Measurements from ENCODE around the gene ACTL6A. TPM values are rescaled to one million over a fixed set of nuclear protein-coding genes. Genes with fewer than 3 reads are reported as not detected.
"Not testable (repeated sequence)": the region's sequence is repeated elsewhere in the genome, so short reads cannot be mapped to it uniquely, and the experiment has no call there.

Gene ACTL6A
- total RNA-seq (2014; rRNA removed; shearing (Covaris generic)): 119 and 277 TPM in 2 replicates

DNA sequence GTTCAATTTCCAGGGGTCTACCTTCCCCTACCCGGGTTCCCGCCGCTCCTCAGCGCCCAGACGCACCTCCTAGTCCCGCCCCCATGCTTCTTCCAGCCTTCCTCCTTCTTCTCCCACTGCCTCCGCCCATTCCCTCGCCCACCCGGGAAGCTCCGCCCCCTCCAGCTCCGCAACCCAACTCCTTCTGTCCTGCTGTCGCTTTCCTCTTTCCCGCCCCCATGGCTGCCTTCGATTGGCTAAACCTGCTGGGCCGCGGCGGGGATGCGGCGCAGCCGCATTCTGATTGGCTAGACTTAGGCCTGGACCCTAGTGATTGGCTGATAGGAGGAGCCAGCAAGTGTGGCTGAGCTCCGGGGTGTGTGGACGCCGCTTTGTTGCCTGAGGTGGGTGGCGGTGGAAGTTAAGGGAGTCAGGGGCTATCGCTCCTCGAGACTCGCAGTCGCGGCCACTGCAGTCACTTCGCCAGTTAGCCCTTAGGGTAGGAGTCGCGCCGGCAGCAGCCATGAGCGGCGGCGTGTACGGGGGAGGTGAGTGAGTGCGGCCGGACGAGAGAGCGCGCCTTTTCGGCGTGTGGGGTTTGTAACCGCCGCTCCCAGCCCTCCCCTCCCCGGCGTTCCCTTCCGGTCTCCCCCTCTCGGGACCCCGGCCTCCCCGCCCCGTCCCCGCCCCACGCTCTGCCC lies at the start of gene ACTL6A:
Gene ACTL6A, plus strand, starts transcription at position 336 of the 680 bp plus-strand sequence. Its CDS starts 167 bp downstream, at position 503.
- no peaks in the 10 kb centered on the region for H3K36me3 ChIP-seq
- DNase-seq (ENCODE audit: low read depth in 1 of 2, low spot score in 2 of 2): peak; percentile 99 to 100
- no peaks in the 10 kb centered on the region for H3K27me3 ChIP-seq (replicated peaks)
- peaks cover 5% of the 10 kb centered on the region; the same call in 1 of the 2 replicates for H3K4me1 ChIP-seq (replicated peaks)
- H3K9me3 ChIP-seq (replicated peaks): no peaks in the 10 kb centered on the region
- H3K4me3 ChIP-seq: peak within 1 kb of the TSS; percentile 66
- H3K27ac ChIP-seq: peak within 1 kb of the TSS; percentile 91

DNA sequence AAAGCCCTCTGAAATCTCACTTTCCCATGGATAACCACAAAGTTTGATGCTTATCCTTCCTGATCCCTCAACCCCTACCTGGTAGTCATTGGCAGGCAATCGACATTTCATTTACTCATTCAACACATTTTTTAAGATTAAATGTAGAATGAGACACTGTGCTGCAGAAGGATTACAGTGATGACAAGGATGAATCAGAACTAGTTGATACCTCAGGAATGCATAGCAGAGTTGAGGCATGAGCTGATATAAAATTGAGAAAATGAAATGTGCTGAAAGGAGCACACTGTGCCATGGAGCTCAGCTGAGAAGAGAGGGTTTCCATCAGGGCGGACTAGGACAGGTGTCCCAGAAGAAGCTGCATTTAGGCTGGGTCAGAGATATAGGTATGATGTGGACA lies 48.9 kb upstream of the ACTL6A start:
- Histone ChIP-seq H3K4me1 (replicated peaks) (no peaks in the 10 kb centered on the region), H3K27ac (no peak overlapping the region), H3K9me3 (replicated peaks) (no peaks in the 10 kb centered on the region), H3K4me3 (no peak overlapping the region), H3K36me3 (no peaks in the 10 kb centered on the region), H3K27me3 (replicated peaks) (no peaks in the 10 kb centered on the region)
- DNase-seq (ENCODE audit: low read depth in 1 of 2, low spot score in 2 of 2): no peak

DNA sequence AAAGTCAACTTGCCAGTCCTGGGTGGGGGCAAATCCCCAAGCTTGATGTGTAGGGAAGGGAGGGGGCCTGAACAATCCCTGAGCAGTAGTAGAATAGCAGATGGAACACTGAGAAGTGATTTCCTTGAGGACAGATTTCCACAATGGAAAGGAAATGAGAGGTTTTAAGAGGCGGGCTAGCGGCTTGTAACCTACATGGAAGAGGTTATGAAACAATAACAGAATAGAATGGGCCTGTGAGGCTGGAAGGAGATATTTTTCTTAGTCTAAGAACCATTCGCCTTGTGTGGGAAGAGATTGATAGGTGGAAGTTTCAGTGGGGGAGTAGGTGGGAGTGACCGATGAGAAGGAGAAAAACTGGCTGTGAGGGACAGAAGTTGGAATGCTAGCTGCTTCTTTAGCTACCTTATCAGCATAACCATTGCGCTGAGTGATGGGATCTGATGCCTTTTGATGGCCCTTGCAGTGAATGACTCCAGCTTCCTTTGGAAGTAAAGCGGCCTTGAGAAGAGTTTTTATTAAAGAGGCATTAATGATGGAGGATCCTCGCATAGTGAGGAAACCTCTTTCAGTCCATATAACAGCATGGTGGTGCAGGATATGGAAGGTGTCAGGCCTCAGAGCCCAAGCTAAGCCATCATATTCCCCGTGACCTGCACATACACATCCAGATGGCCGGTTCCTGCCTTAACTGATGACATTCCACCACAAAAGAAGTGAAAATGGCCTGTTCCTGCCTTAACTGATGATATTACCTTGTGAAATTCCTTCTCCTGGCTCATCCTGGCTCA lies 46.1 kb upstream of the ACTL6A start:
- H3K36me3 ChIP-seq; H3K9me3 ChIP-seq (replicated peaks); H3K4me3 ChIP-seq; H3K27ac ChIP-seq; DNase-seq (ENCODE audit: low read depth in 1 of 2, low spot score in 2 of 2); H3K4me1 ChIP-seq (replicated peaks); H3K27me3 ChIP-seq (replicated peaks): not testable (repeated sequence)

DNA sequence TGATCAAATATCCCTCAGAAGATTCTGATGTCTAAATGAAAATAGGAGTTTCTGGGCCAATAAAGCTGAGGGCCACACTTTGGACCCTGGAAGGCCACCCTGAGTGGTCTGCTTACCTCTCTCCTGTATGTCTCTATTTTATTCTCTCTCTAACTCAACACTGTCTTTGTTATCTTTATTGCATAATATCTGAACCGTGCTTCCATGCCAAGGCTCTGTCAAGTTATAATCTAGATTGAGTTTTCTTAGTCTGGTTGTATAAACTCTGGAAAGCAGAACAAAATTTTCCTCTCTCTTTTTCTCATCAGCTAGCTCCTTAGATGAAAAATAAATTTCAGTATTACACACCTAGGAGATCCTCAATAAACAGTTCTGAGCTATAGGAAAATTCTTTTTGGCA lies 36.2 kb upstream of the ACTL6A start:
- DNase-seq (ENCODE audit: low read depth in 1 of 2, low spot score in 2 of 2): no peak
- no peaks in the 10 kb centered on the region for H3K36me3 ChIP-seq
- no peak overlapping the region for H3K4me3 ChIP-seq
- H3K4me1 ChIP-seq (replicated peaks): peaks cover 15% of the 10 kb centered on the region
- H3K9me3 ChIP-seq (replicated peaks): no peaks in the 10 kb centered on the region
- no peaks in the 10 kb centered on the region for H3K27me3 ChIP-seq (replicated peaks)
- H3K27ac ChIP-seq: peak overlapping the region; percentile 82; the same call in 1 of the 2 replicates

DNA sequence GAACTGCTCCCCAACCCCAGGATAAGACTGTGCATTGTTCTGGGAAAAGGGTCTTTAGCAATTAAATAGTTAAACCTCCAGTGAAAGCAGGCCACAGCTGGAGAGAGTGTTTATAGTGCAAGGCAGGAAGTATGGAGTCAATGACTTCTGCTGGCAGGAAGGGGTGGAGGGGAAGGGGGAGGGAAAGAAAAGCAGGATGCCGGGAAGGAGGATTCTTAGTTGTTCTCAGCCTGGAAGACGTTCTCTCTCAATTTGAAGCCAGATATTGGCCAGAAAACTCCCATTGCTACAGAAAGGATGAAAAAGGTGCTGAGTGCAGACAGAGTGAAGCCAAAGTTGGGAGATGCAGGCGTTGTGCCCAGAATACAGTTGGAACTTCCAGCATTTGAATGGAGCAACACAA lies 35.7 kb upstream of the ACTL6A start:
- Histone ChIP-seq H3K27me3 (replicated peaks) (no peaks in the 10 kb centered on the region), H3K4me1 (replicated peaks) (peaks cover 15% of the 10 kb centered on the region), H3K4me3 (peak overlapping the region; percentile 23), H3K27ac (peak overlapping the region; percentile 82), H3K9me3 (replicated peaks) (no peaks in the 10 kb centered on the region), H3K36me3 (no peaks in the 10 kb centered on the region)
- DNase-seq (ENCODE audit: low read depth in 1 of 2, low spot score in 2 of 2): peak; percentile 63 to 68

DNA sequence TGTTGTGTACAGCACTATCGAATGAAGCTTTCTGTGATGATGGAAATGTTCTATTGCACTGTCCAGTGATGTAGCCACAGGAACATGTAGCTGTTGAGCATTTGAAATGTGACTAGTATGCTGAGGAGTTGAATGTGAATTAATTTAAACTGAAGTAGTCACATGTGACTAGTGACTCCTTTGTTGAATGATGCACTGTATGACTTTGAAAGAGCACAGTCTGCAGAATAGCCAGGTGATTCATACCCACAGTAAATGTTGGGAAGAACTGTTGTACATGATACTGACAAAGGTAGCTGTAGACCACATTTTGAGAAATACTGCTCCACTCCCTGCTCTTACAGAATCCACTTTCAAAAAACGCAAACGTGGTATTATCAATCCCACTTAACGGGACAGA lies 34.0 kb upstream of the ACTL6A start:
- H3K4me3 ChIP-seq: no peak overlapping the region
- no peaks in the 10 kb centered on the region for H3K27me3 ChIP-seq (replicated peaks)
- no peaks in the 10 kb centered on the region for H3K9me3 ChIP-seq (replicated peaks)
- peaks cover 15% of the 10 kb centered on the region for H3K4me1 ChIP-seq (replicated peaks)
- H3K36me3 ChIP-seq: no peaks in the 10 kb centered on the region
- no peak overlapping the region for H3K27ac ChIP-seq
- no peak for DNase-seq (ENCODE audit: low read depth in 1 of 2, low spot score in 2 of 2)

DNA sequence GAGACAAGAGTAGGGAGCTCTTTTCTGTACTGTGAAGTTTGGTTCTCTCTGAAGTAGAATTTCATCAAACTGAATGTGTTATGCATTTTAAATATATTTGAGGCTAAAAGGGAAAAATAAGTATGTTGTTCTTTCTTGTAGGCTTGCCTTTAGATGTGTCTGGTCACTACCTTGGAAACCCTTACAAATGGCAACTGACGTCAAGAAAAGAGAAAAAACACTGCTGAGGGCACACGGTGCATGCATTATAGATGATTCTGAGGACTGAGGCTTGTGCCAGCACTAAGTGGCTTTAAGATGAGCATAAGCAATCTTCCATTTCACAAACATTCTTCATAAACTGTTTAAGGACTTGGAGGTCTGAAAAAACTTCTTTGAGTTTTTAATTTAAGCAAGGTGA lies 31.1 kb upstream of the ACTL6A start:
- Histone ChIP-seq H3K36me3 (no peaks in the 10 kb centered on the region), H3K27ac (no peak overlapping the region), H3K4me3 (no peak overlapping the region), H3K27me3 (replicated peaks) (no peaks in the 10 kb centered on the region), H3K4me1 (replicated peaks) (peaks cover 13% of the 10 kb centered on the region), H3K9me3 (replicated peaks) (no peaks in the 10 kb centered on the region)
- no peak for DNase-seq (ENCODE audit: low read depth in 1 of 2, low spot score in 2 of 2)

DNA sequence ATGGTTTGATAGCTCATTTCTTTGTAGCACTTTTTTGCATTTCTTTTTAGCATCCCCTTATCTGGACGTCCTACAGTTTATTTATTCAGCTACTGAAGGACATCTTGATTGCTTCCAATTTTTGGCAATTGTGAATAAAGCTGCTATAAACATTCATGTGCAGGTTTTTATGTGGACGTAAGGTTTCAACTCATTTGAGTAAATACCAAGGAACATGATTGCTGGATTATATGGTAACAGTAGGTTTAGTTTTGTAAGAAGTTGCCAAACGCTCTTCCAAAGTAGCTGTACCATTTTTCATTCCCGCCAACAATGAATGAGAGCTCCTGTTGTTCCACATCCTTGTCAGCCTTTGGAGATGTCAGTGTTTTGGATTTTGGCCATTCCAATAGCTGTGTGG lies 29.5 kb upstream of the ACTL6A start:
- DNase-seq (ENCODE audit: low read depth in 1 of 2, low spot score in 2 of 2): no peak
- no peak overlapping the region for H3K27ac ChIP-seq
- no peak overlapping the region for H3K4me3 ChIP-seq
- no peaks in the 10 kb centered on the region for H3K9me3 ChIP-seq (replicated peaks)
- H3K27me3 ChIP-seq (replicated peaks): no peaks in the 10 kb centered on the region
- no peaks in the 10 kb centered on the region for H3K36me3 ChIP-seq
- no peaks in the 10 kb centered on the region; the same call in 1 of the 2 replicates for H3K4me1 ChIP-seq (replicated peaks)

DNA sequence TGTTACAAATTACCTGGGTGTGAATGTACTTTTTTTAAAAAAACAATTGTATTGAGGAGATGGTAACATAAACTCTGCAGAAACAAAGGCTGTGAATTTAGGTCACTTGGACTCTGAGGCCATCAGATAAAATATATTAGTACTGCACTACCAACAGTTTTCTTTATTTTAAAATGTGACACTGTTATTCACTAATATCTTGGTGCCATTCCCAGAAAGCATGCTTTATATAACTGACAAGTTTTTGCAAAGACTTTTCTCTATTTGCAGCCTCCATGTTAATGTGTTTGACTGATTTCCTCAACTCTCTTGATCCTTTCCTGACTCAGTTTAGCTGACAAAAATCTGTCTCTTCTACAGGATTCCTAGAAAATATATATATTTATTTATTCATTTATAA lies 26.5 kb upstream of the ACTL6A start:
- Histone ChIP-seq H3K9me3 (replicated peaks) (no peaks in the 10 kb centered on the region), H3K4me1 (replicated peaks) (no peaks in the 10 kb centered on the region), H3K27ac (no peak overlapping the region), H3K27me3 (replicated peaks) (no peaks in the 10 kb centered on the region), H3K36me3 (no peaks in the 10 kb centered on the region), H3K4me3 (no peak overlapping the region)
- DNase-seq (ENCODE audit: low read depth in 1 of 2, low spot score in 2 of 2): no peak

DNA sequence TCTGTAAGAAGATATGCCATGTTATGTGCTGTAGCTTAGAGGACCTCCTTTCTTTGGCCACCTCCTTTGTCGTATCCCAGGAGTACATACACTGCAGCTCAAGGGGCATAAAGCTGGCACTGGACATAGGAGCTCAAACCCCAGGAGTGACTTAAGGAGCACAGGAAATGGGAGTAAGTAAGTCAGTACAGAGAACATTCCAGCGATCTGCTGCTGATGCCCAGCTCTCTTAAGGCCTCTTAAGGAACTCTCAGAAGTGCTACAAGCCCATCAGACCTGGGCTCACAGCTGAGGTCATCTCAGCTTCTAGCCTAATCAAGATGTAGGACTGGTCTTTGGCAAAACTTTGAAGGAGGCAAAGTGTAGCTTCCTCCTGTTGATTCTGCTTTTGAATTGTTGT lies 21.6 kb upstream of the ACTL6A start:
- Histone ChIP-seq H3K27ac (no peak overlapping the region), H3K4me1 (replicated peaks) (peaks cover 14% of the 10 kb centered on the region), H3K27me3 (replicated peaks) (no peaks in the 10 kb centered on the region), H3K9me3 (replicated peaks) (no peaks in the 10 kb centered on the region), H3K4me3 (no peak overlapping the region), H3K36me3 (no peaks in the 10 kb centered on the region)
- no peak for DNase-seq (ENCODE audit: low read depth in 1 of 2, low spot score in 2 of 2)

DNA sequence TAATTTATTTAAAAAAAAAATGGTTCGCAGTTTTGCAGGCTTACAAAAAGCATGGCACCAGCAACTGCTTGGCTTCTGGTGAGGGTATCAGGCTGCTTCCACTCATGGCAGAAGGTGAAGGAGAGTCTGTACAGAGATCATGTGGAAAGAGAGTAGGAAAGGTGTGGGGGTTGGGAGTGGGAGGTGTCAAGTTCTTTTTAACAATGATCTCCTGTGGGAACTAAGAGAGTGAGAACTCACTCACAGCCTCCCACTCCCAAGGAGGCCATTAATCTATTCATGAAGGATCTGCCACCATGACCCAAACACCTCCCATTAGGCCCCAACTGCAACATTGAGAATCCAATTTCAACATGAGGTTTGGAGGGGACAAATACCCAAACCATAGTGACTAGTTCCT lies 21.1 kb upstream of the ACTL6A start:
- DNase-seq (ENCODE audit: low read depth in 1 of 2, low spot score in 2 of 2): no peak
- H3K9me3 ChIP-seq (replicated peaks): no peaks in the 10 kb centered on the region

DNA sequence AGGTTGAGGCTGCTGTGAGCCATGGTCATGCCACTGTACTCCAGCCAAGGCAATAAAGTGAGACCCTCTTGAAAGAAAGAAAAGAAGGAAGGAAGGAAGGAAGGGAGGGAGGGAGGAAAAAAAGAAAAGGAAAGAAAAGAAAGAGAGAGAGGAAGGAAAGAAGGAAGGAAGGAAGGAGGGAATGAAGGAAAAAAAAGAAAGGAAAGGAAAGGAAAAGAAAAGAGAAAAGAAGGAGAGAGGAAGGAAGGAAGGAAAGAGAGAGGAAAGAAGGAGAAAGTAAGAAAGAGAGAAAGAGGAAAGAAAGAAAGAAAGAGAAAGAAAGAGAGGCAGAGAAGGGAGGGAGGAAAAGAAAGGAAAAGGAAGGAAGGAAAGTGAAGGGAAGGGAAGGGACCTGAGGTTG lies 20.4 kb upstream of the ACTL6A start:
- H3K9me3 ChIP-seq (replicated peaks): no peaks in the 10 kb centered on the region
- no peaks in the 10 kb centered on the region for H3K27me3 ChIP-seq (replicated peaks)
- no peak overlapping the region for H3K4me3 ChIP-seq
- peaks cover 26% of the 10 kb centered on the region for H3K4me1 ChIP-seq (replicated peaks)
- H3K27ac ChIP-seq: no peak overlapping the region
- H3K36me3 ChIP-seq: no peaks in the 10 kb centered on the region
- no peak for DNase-seq (ENCODE audit: low read depth in 1 of 2, low spot score in 2 of 2)

More for the DNA sequence above, 21.1 kb upstream of the ACTL6A start:
- H3K36me3 ChIP-seq: no peaks in the 10 kb centered on the region
- H3K4me1 ChIP-seq (replicated peaks): peaks cover 19% of the 10 kb centered on the region
- H3K27me3 ChIP-seq (replicated peaks): no peaks in the 10 kb centered on the region
- no peak overlapping the region for H3K4me3 ChIP-seq
- H3K27ac ChIP-seq: no peak overlapping the region

DNA sequence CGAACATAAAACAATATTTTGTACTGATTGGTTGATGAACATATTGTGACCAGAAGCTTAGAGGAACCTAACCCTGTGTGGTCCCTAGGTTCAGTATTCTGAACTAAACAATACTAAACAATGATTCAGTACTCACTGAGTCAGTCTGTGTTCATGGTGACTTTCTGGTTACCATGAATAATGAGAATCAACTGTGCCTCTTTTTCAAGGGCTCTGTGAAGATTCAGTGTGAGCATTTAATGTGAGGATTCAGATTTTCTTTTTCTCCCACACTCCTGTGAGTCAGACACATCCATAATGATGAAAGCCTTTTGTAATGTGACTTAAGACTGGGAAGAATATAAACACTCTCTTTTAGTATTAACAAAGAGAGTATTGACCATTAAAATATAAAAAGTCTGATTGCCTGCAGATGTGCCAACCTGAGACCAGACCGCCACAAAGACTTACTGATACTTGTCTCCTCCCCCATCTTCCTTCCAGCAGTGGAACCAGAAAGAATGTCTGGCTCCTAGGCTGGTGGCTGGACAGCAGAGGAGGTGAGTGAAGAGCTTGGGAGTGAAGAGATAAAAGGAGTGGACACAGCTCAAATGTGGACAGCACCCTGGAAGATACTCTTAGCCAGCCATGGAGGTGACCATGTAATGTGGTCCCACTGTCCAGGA lies 17.6 kb upstream of the ACTL6A start:
- DNase-seq (ENCODE audit: low read depth in 1 of 2, low spot score in 2 of 2): peak; percentile 63 to 93
- Histone ChIP-seq H3K4me3 (no peak overlapping the region), H3K9me3 (replicated peaks) (no peaks in the 10 kb centered on the region), H3K27me3 (replicated peaks) (no peaks in the 10 kb centered on the region), H3K4me1 (replicated peaks) (peaks cover 30% of the 10 kb centered on the region), H3K27ac (peak overlapping the region; percentile 76), H3K36me3 (no peaks in the 10 kb centered on the region)

DNA sequence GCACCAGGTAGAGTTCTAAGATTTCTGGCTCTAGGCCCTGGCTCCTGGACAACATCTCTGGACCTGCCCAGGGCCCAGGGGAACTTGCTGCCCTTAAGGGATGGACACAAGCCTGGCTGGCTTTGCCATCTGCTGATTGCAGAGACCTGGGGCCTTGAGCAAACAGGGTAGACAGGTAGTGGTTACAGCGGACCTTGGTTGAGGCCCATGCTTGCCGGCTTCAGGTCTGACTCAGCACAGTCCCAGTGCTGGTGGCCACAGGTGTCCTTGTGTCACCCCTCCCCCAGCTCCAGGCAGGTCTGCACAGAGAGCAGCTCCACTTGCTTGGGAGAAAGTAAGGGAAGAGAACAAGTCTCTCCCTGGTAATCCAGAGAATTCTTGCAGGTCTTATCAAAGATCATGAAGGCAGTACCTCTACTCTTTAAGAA lies 15.9 kb upstream of the ACTL6A start:
- no peak overlapping the region for H3K4me3 ChIP-seq
- peaks cover 41% of the 10 kb centered on the region for H3K4me1 ChIP-seq (replicated peaks)
- H3K27me3 ChIP-seq (replicated peaks): no peaks in the 10 kb centered on the region
- H3K36me3 ChIP-seq: no peaks in the 10 kb centered on the region
- no peak for DNase-seq (ENCODE audit: low read depth in 1 of 2, low spot score in 2 of 2)
- no peaks in the 10 kb centered on the region for H3K9me3 ChIP-seq (replicated peaks)
- H3K27ac ChIP-seq: no peak overlapping the region
